ENCODE measurements around the gene BRSK1.

- no peak for TF ChIP-seq CTCF (IDR thresholded peaks at IDR 0.05)
- TF ChIP-seq POLR2A (IDR thresholded peaks at IDR 0.05): no peak
- no peak for TF ChIP-seq POLR2AphosphoS5 (IDR thresholded peaks at IDR 0.05)
- TF ChIP-seq EP300 (IDR thresholded peaks at IDR 0.05): no peak
These were observed 61.5 kb downstream of the BRSK1 start for GRCh38 chr19:55345101-55345817.
